Stimulated activated memory B cell treated with anti-CD40 and anti-IgM and Interleukin-4, amounts not matched to agents 10 μg/mL and 1 μg/mL and 100 μg/mL, for 72 hours (primary cell): ENCODE results near the gene KCNAB2.
"Not testable (repeated sequence)": the region's sequence is repeated elsewhere in the genome, so short reads cannot be mapped to it uniquely, and the experiment has no call there.

Experiments
- ATAC-seq: fragments of 150-1000 bp; cut with Tn5 transposase; 2 replicates; pipeline ENCODE4 v1.10.0; 2021
- H3K27ac Mint-ChIP-seq: one replicate; pipeline ENCODE4 v1.8.0; 2022; ENCODE audit warnings: mild to moderate bottlenecking, mixed read lengths
- H3K27me3 Mint-ChIP-seq: one replicate; pipeline ENCODE4 v1.8.0; 2022; ENCODE audit warnings: mixed read lengths
- H3K36me3 Mint-ChIP-seq: one replicate; pipeline ENCODE4 v1.8.0; 2022; ENCODE audit warnings: mixed read lengths
- H3K4me1 Mint-ChIP-seq: one replicate; pipeline ENCODE4 v1.8.0; 2022; ENCODE audit warnings: mixed read lengths
- H3K4me3 Mint-ChIP-seq: one replicate; pipeline ENCODE4 v1.8.0; 2022; ENCODE audit warnings: mild to moderate bottlenecking, moderate library complexity, mixed read lengths
- H3K9me3 Mint-ChIP-seq: one replicate; pipeline ENCODE4 v1.8.0; 2022; ENCODE audit warnings: mixed read lengths

KCNAB2 gene

DNA sequence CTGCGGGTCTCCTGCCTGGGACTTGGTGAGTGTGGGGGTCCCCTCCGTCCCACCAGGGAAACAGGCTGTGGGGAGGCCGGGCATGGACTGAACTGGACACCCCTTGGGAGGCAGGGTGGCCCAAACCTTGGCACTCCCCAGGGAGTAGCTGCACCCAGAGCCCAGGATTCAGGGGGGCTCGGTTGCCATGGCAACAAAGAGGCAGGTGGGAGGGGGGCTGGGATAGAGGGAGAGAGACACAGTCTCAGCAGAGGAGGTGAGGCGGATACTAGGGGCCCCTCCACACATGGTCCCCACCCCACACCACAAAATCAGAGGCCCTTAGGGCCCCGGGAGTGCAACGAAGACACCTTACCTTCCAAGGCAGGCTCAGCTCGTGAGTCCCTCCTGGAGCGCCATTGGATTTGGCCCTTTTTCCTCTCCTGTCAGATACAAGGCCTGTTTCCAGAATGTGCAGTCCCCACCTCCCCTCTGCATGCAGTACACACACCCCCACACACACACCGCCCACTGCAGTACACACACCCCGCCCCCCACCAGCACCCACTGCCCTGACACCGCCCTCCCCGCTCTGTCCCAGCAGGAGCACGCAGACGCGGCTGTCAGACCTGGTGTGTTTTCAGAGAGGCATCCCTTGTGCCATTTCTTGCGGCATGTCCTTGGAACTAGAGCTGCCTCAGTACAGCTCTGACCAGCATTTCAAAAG is 27.2 kb downstream of the KCNAB2 start:
- no peaks in the 10 kb centered on the region for H3K4me1 Mint-ChIP-seq
- no peaks in the 10 kb centered on the region for H3K27me3 Mint-ChIP-seq
- H3K27ac Mint-ChIP-seq, result no peak overlapping the region
- no peak for ATAC-seq
- H3K36me3 Mint-ChIP-seq, result peaks cover 25% of the 10 kb centered on the region
- no peak overlapping the region for H3K4me3 Mint-ChIP-seq
- H3K9me3 Mint-ChIP-seq, result no peaks in the 10 kb centered on the region

GRCh38 chr1:6073480-6074053 is 27.9 kb downstream of the KCNAB2 start:
- no peak overlapping the region for H3K27ac Mint-ChIP-seq
- no peaks in the 10 kb centered on the region for H3K4me1 Mint-ChIP-seq
- H3K27me3 Mint-ChIP-seq, result no peaks in the 10 kb centered on the region
- H3K9me3 Mint-ChIP-seq, result no peaks in the 10 kb centered on the region
- H3K36me3 Mint-ChIP-seq, result peaks cover 31% of the 10 kb centered on the region
- no peak overlapping the region for H3K4me3 Mint-ChIP-seq
- ATAC-seq, result no peak

DNA sequence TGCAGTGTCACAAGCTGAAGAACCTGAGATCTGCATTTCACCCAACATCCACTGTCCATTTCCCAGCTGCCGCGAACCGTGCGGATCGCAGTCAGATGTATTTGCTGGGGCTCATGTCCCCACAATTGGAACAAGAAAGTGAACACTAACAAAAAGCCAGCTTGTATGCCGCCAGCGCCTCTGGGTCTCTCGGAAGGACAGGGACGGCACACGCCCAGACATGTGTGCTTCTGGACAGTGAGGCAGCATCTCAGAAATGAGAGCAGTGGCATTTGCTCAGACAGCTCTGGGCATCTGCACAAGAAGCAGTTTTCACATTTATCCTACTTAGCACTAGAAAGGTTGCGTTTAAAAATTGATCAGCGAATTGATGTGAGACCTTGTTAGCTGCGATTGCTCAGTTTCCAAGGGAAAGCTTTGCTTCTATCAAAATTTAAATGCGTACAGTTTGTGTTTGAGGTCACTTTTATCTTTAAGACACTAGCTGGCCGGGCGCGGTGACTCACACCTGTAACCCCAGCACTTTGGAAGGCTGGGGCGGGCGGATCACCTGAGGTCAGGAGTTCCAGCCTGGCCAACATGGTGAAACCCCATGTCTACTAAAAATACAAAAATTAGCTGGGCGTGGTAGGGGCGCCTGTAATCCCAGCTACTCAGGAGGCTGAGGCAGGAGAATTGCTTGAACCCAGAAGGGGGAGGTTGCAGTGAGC is 28.7 kb downstream of the KCNAB2 start:
- H3K27ac Mint-ChIP-seq, result no peak overlapping the region
- no peaks in the 10 kb centered on the region for H3K27me3 Mint-ChIP-seq
- no peaks in the 10 kb centered on the region for H3K9me3 Mint-ChIP-seq
- no peak for ATAC-seq
- peaks cover 39% of the 10 kb centered on the region for H3K36me3 Mint-ChIP-seq
- H3K4me1 Mint-ChIP-seq, result no peaks in the 10 kb centered on the region
- H3K4me3 Mint-ChIP-seq, result no peak overlapping the region

GRCh38 chr1:6075748-6076147 is 30.1 kb downstream of the KCNAB2 start:
- Mint-ChIP-seq H3K27ac (no peak overlapping the region), H3K36me3 (peaks cover 52% of the 10 kb centered on the region), H3K9me3 (no peaks in the 10 kb centered on the region)

GRCh38 chr1:6077061-6077460 is 31.4 kb downstream of the KCNAB2 start:
- not testable (repeated sequence) for H3K9me3 Mint-ChIP-seq, H3K27me3 Mint-ChIP-seq, H3K4me3 Mint-ChIP-seq, H3K27ac Mint-ChIP-seq, ATAC-seq, H3K4me1 Mint-ChIP-seq
- H3K36me3 Mint-ChIP-seq, result peaks cover 59% of the 10 kb centered on the region

More at GRCh38 chr1:6075748-6076147, 30.1 kb downstream of the KCNAB2 start:
- Mint-ChIP-seq H3K4me3 (no peak overlapping the region), H3K27me3 (no peaks in the 10 kb centered on the region), H3K4me1 (no peaks in the 10 kb centered on the region)
- no peak for ATAC-seq

DNA sequence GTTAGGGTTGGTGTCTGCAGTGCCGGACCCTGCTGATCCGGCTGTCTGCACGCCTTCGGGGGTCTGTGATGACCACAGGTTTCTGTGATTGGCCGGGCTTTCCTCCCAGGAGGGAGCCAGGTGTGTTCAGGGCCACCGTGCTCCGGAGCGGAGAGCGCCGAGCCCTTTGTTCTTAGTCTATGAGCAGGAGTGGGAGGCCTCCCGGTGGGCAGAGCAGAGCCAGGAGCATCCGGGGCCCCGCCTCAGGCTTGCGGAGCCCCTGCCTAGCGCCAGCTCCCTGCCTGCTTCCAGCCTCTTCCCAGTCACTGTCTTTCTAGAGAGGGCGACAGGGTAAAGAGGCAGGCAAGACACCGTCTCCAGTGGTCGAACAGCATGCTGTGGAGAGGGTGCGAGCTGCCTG is 31.8 kb downstream of the KCNAB2 start:
- Mint-ChIP-seq H3K4me3 (no peak overlapping the region), H3K27ac (no peak overlapping the region), H3K27me3 (no peaks in the 10 kb centered on the region), H3K4me1 (no peaks in the 10 kb centered on the region), H3K9me3 (no peaks in the 10 kb centered on the region), H3K36me3 (peaks cover 59% of the 10 kb centered on the region)
- ATAC-seq, result no peak

DNA sequence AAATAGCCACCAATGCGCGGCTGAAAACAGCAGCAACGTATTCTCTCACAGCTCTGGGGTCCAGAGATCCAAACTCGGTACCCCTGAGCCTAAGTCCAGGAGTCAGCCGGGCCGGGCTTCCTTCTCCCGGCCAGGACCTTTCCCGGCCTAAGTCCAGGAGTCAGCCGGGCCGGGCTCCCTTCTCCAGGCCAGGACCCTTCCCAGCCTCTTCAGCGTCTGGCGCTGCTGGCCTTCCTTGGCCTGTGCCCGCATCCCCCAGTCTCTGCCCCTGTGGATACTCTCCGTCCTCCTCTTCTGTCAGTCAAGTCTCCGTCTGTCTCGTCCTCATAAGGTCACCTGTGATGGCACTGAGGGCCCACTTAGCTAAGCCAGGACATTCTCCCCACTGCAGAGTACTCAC is 32.2 kb downstream of the KCNAB2 start:
- H3K4me3 Mint-ChIP-seq, result no peak overlapping the region
- H3K27ac Mint-ChIP-seq, result no peak overlapping the region
- no peaks in the 10 kb centered on the region for H3K4me1 Mint-ChIP-seq
- H3K9me3 Mint-ChIP-seq, result no peaks in the 10 kb centered on the region
- no peaks in the 10 kb centered on the region for H3K27me3 Mint-ChIP-seq
- ATAC-seq, result no peak
- H3K36me3 Mint-ChIP-seq, result peaks cover 59% of the 10 kb centered on the region

- ATAC-seq, result no peak
- no peaks in the 10 kb centered on the region for H3K4me1 Mint-ChIP-seq
- no peak overlapping the region for H3K4me3 Mint-ChIP-seq
- H3K27me3 Mint-ChIP-seq, result no peaks in the 10 kb centered on the region
- peaks cover 73% of the 10 kb centered on the region for H3K36me3 Mint-ChIP-seq
- H3K9me3 Mint-ChIP-seq, result no peaks in the 10 kb centered on the region
- no peak overlapping the region for H3K27ac Mint-ChIP-seq
Observed at GRCh38 chr1:6080469-6080868, 34.8 kb downstream of the KCNAB2 start.

- Mint-ChIP-seq H3K27me3 (no peaks in the 10 kb centered on the region), H3K4me3 (no peak overlapping the region), H3K9me3 (no peaks in the 10 kb centered on the region), H3K4me1 (no peaks in the 10 kb centered on the region), H3K27ac (no peak overlapping the region), H3K36me3 (peaks cover 65% of the 10 kb centered on the region)
- no peak for ATAC-seq
Observed at GRCh38 chr1:6081901-6082300, 36.2 kb downstream of the KCNAB2 start.

DNA sequence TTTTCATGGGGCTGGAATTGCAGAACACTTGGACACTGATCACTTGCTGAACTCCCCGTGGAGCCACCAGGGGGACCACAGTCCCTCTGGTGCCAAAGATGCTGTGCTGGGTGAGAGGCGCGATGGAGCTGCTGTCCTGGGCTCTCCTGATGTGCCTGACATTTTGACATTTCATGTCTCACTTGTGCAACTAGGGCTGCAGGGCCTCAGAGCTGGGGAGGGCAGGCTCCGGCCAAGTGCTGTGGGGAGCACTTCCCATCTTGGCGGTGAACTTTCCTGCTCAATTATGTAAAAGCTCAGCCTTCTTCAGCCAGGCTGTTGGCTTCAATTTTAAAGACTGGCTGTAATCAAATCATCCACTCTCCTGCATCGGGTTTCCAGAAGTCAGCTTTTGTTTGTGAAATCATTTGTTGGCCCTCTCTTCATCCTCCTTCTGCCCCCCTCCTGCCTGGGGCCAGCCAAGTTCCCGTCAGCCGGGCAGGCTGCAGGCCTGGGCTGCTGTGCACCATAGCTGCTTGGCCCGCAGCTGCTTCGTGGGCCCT is 36.8 kb downstream of the KCNAB2 start:
- H3K4me1 Mint-ChIP-seq, result no peaks in the 10 kb centered on the region
- peaks cover 64% of the 10 kb centered on the region for H3K36me3 Mint-ChIP-seq
- H3K27ac Mint-ChIP-seq, result no peak overlapping the region
- H3K27me3 Mint-ChIP-seq, result no peaks in the 10 kb centered on the region
- no peaks in the 10 kb centered on the region for H3K9me3 Mint-ChIP-seq
- H3K4me3 Mint-ChIP-seq, result no peak overlapping the region
- no peak for ATAC-seq

- H3K4me1 Mint-ChIP-seq, result no peaks in the 10 kb centered on the region
- H3K9me3 Mint-ChIP-seq, result no peaks in the 10 kb centered on the region
- H3K27me3 Mint-ChIP-seq, result no peaks in the 10 kb centered on the region
- no peak for ATAC-seq
- H3K4me3 Mint-ChIP-seq, result no peak overlapping the region
- H3K36me3 Mint-ChIP-seq, result peaks cover 64% of the 10 kb centered on the region
- no peak overlapping the region for H3K27ac Mint-ChIP-seq
Observed at GRCh38 chr1:6083385-6083784, 37.7 kb downstream of the KCNAB2 start.

DNA sequence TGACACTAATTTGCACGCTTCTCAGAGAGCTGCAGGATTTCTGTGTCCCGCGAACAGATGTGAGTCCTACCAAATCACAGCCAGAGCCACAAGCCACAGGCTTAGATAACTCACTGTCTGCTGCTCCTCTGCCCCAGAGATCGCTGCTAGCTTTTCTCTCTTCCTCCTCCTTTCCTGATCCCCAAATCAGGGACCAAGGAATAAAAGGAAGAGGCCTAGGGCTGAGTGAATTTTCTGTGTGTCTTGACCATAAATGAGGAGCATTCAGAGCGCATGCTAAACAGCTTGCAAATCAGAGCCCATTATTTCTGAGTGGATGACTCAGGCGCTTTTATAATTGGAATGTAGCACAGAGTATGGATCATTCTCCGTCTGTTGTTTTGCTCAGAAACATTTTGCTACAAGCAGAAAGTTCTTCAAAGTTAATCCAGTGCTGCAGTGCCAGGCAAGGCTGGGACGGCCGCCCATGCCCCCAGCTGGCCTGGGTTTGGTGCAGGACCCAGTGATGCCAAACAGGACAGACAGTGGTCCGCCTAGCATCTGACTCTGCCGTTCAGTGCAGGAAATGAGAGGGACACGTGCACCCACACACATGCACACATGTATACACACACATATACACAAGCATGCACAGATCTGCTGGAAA is 38.2 kb downstream of the KCNAB2 start:
- Mint-ChIP-seq H3K27ac (no peak overlapping the region), H3K27me3 (no peaks in the 10 kb centered on the region), H3K4me1 (no peaks in the 10 kb centered on the region), H3K36me3 (peaks cover 58% of the 10 kb centered on the region), H3K9me3 (no peaks in the 10 kb centered on the region), H3K4me3 (no peak overlapping the region)
- ATAC-seq, result no peak

- Mint-ChIP-seq H3K4me3 (no peak overlapping the region), H3K9me3 (no peaks in the 10 kb centered on the region), H3K4me1 (no peaks in the 10 kb centered on the region), H3K36me3 (peaks cover 48% of the 10 kb centered on the region), H3K27me3 (no peaks in the 10 kb centered on the region), H3K27ac (no peak overlapping the region)
- ATAC-seq, result no peak
Observed at GRCh38 chr1:6084781-6085495, 39.2 kb downstream of the KCNAB2 start.

DNA sequence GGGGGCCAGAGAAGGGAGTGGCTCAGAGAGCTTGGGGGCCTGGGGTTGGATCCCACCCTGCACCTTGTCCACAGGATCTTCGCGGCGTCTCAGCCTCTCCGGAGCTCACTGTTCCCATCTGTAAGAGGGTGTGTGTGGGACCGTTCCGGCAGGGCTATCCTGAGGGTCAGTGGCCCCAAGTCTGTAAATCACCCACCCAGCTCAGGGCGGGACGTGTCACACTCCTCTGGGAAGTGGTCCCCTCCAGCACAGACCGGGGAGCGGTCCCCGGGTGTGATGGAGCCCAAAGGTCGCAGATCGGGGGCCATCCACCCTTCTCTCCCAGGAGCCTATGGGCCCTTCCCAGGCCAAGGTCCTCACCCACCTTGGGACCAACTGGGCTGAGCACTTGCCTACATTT is 40.0 kb downstream of the KCNAB2 start:
- Mint-ChIP-seq H3K27me3 (no peaks in the 10 kb centered on the region), H3K9me3 (no peaks in the 10 kb centered on the region)

DNA sequence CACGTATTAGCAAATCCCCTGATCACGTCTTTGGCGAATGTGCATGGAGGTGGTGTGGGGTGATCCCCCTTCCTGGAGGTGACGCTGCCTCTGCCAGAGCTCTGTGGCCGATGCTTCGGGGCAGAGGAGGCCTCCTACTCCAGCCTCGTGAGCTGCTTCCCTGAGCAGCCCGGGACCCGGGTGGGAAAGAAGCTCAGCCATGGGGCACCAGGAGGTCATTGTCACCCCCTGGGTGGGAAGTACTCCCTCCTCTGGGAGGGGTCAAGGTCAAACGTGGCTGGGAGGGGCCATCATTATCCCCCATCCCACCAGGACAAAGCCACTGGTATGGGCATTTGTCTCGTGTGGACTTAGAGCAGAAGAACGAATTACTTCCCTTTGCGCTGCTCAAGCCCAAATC is 40.7 kb downstream of the KCNAB2 start:
- no peaks in the 10 kb centered on the region for H3K9me3 Mint-ChIP-seq
- peaks cover 41% of the 10 kb centered on the region for H3K36me3 Mint-ChIP-seq
- H3K4me3 Mint-ChIP-seq, result no peak overlapping the region
- no peaks in the 10 kb centered on the region for H3K4me1 Mint-ChIP-seq
- no peak overlapping the region for H3K27ac Mint-ChIP-seq
- H3K27me3 Mint-ChIP-seq, result no peaks in the 10 kb centered on the region
- no peak for ATAC-seq

More for the DNA sequence above, 40.0 kb downstream of the KCNAB2 start:
- Mint-ChIP-seq H3K27ac (no peak overlapping the region), H3K4me1 (no peaks in the 10 kb centered on the region), H3K36me3 (peaks cover 42% of the 10 kb centered on the region), H3K4me3 (no peak overlapping the region)
- no peak for ATAC-seq
